Mucosa of stomach (tissue), 1 donor: ENCODE data around the gene NUCB2.
"Not testable (repeated sequence)": the region's sequence is repeated elsewhere in the genome, so short reads cannot be mapped to it uniquely, and the experiment has no call there.

Source experiments
- H3K27me3 ChIP-seq: one replicate; pipeline ENCODE4 v1.7.0; 2013; ENCODE audit warnings: mild to moderate bottlenecking, low read length; ENCODE audit not compliant: control insufficient read depth, insufficient read depth
- H3K36me3 ChIP-seq: one replicate; pipeline ENCODE4 v1.7.0; 2013; ENCODE audit warnings: low read length; ENCODE audit not compliant: control insufficient read depth, insufficient read depth
- H3K4me1 ChIP-seq: one replicate; pipeline ENCODE4 v1.7.0; 2013; ENCODE audit warnings: mild to moderate bottlenecking, low read length; ENCODE audit not compliant: control insufficient read depth, insufficient read depth
- H3K4me3 ChIP-seq: one replicate; pipeline ENCODE4 v1.7.0; 2013; ENCODE audit warnings: low read length
- H3K9ac ChIP-seq: one replicate; pipeline ENCODE4 v1.7.0; 2013; ENCODE audit warnings: mild to moderate bottlenecking, low read length, moderate library complexity
- H3K9me3 ChIP-seq: one replicate; pipeline ENCODE4 v1.7.0; 2013; ENCODE audit warnings: mild to moderate bottlenecking, low read length, moderate library complexity; ENCODE audit not compliant: control insufficient read depth
- donor health status: Pancreatic carcinoma.

The NUCB2 gene

GRCh38 chr11:17252704-17253103 lies 23.8 kb upstream of the NUCB2 start:
- H3K36me3 ChIP-seq: no peaks in the 10 kb centered on the region
- no peak overlapping the region for H3K4me3 ChIP-seq
- H3K27me3 ChIP-seq: no peaks in the 10 kb centered on the region
- H3K9ac ChIP-seq: no peak overlapping the region
- H3K9me3 ChIP-seq: no peaks in the 10 kb centered on the region
- H3K4me1 ChIP-seq: no peaks in the 10 kb centered on the region

GRCh38 chr11:17256512-17256911 lies 20.0 kb upstream of the NUCB2 start:
- Histone ChIP-seq H3K4me3 (no peak overlapping the region), H3K27me3 (no peaks in the 10 kb centered on the region), H3K9ac (no peak overlapping the region), H3K9me3 (no peaks in the 10 kb centered on the region), H3K36me3 (no peaks in the 10 kb centered on the region), H3K4me1 (peaks cover 10% of the 10 kb centered on the region)

GRCh38 chr11:17257196-17257595 lies 19.3 kb upstream of the NUCB2 start:
- H3K4me1 ChIP-seq: peaks cover 10% of the 10 kb centered on the region
- H3K9me3 ChIP-seq: no peaks in the 10 kb centered on the region
- H3K36me3 ChIP-seq: no peaks in the 10 kb centered on the region
- no peaks in the 10 kb centered on the region for H3K27me3 ChIP-seq
- no peak overlapping the region for H3K4me3 ChIP-seq
- no peak overlapping the region for H3K9ac ChIP-seq

- peaks cover 10% of the 10 kb centered on the region for H3K4me1 ChIP-seq
- no peak overlapping the region for H3K4me3 ChIP-seq
- no peaks in the 10 kb centered on the region for H3K27me3 ChIP-seq
- H3K9me3 ChIP-seq: no peaks in the 10 kb centered on the region
- no peaks in the 10 kb centered on the region for H3K36me3 ChIP-seq
- H3K9ac ChIP-seq: no peak overlapping the region
These were observed 17.9 kb upstream of the NUCB2 start for GRCh38 chr11:17258670-17259069.

GRCh38 chr11:17259519-17259918 lies 17.0 kb upstream of the NUCB2 start:
- Histone ChIP-seq H3K27me3 (no peaks in the 10 kb centered on the region), H3K36me3 (no peaks in the 10 kb centered on the region), H3K4me3 (no peak overlapping the region), H3K4me1 (peaks cover 10% of the 10 kb centered on the region), H3K9ac (no peak overlapping the region), H3K9me3 (no peaks in the 10 kb centered on the region)

- no peaks in the 10 kb centered on the region for H3K27me3 ChIP-seq
- H3K9ac ChIP-seq: no peak overlapping the region
- peaks cover 10% of the 10 kb centered on the region for H3K4me1 ChIP-seq
- H3K4me3 ChIP-seq: no peak overlapping the region
- H3K36me3 ChIP-seq: no peaks in the 10 kb centered on the region
- H3K9me3 ChIP-seq: no peaks in the 10 kb centered on the region
These were observed 16.5 kb upstream of the NUCB2 start for GRCh38 chr11:17260020-17260419.

GRCh38 chr11:17263769-17264168 lies 12.8 kb upstream of the NUCB2 start:
- Histone ChIP-seq H3K4me3 (no peak overlapping the region), H3K27me3 (no peaks in the 10 kb centered on the region), H3K4me1 (peaks cover under 1% of the 10 kb centered on the region), H3K36me3 (no peaks in the 10 kb centered on the region), H3K9ac (no peak overlapping the region), H3K9me3 (no peaks in the 10 kb centered on the region)

GRCh38 chr11:17266781-17267180 lies 9.8 kb upstream of the NUCB2 start:
- no peak overlapping the region for H3K9ac ChIP-seq
- H3K9me3 ChIP-seq: no peaks in the 10 kb centered on the region
- H3K4me3 ChIP-seq: no peak overlapping the region
- H3K36me3 ChIP-seq: no peaks in the 10 kb centered on the region
- H3K27me3 ChIP-seq: no peaks in the 10 kb centered on the region
- no peaks in the 10 kb centered on the region for H3K4me1 ChIP-seq

- Histone ChIP-seq H3K9ac (no peak overlapping the region), H3K36me3 (no peaks in the 10 kb centered on the region), H3K4me1 (no peaks in the 10 kb centered on the region), H3K9me3 (no peaks in the 10 kb centered on the region), H3K27me3 (no peaks in the 10 kb centered on the region), H3K4me3 (no peak overlapping the region)
These were observed 9.0 kb upstream of the NUCB2 start for GRCh38 chr11:17267576-17267975.

GRCh38 chr11:17268500-17268899 lies 8.0 kb upstream of the NUCB2 start:
- H3K4me1 ChIP-seq, H3K4me3 ChIP-seq, H3K27me3 ChIP-seq, H3K9ac ChIP-seq, H3K9me3 ChIP-seq, H3K36me3 ChIP-seq: not testable (repeated sequence)

- H3K9me3 ChIP-seq: no peaks in the 10 kb centered on the region
These were observed 7.6 kb upstream of the NUCB2 start for GRCh38 chr11:17268902-17269301.

GRCh38 chr11:17272801-17273200 lies 3.7 kb upstream of the NUCB2 start:
- H3K4me1 ChIP-seq: peaks cover 8% of the 10 kb centered on the region
- H3K9me3 ChIP-seq: no peaks in the 10 kb centered on the region
- H3K9ac ChIP-seq: no peak overlapping the region
- no peak overlapping the region for H3K4me3 ChIP-seq
- H3K36me3 ChIP-seq: no peaks in the 10 kb centered on the region
- no peaks in the 10 kb centered on the region for H3K27me3 ChIP-seq

More at GRCh38 chr11:17268902-17269301, 7.6 kb upstream of the NUCB2 start:
- H3K27me3 ChIP-seq: no peaks in the 10 kb centered on the region
- H3K36me3 ChIP-seq: no peaks in the 10 kb centered on the region
- H3K9ac ChIP-seq: no peak overlapping the region
- no peaks in the 10 kb centered on the region for H3K4me1 ChIP-seq
- H3K4me3 ChIP-seq: no peak overlapping the region

GRCh38 chr11:17273211-17273610 lies 3.3 kb upstream of the NUCB2 start:
- no peaks in the 10 kb centered on the region for H3K36me3 ChIP-seq
- H3K4me1 ChIP-seq: peaks cover 8% of the 10 kb centered on the region
- no peak overlapping the region for H3K4me3 ChIP-seq
- no peaks in the 10 kb centered on the region for H3K27me3 ChIP-seq
- no peaks in the 10 kb centered on the region for H3K9me3 ChIP-seq
- no peak overlapping the region for H3K9ac ChIP-seq
